ENCODE data around the gene HDAC8.
"Not testable (repeated sequence)": the region's sequence is repeated elsewhere in the genome, so short reads cannot be mapped to it uniquely, and the experiment has no call there.

The HDAC8 gene

GRCh38 chrX:72532366-72532765 lies 40.3 kb downstream of the HDAC8 start:
- peak in 1 of 2 donors; percentile 79 for DNase-seq

DNA sequence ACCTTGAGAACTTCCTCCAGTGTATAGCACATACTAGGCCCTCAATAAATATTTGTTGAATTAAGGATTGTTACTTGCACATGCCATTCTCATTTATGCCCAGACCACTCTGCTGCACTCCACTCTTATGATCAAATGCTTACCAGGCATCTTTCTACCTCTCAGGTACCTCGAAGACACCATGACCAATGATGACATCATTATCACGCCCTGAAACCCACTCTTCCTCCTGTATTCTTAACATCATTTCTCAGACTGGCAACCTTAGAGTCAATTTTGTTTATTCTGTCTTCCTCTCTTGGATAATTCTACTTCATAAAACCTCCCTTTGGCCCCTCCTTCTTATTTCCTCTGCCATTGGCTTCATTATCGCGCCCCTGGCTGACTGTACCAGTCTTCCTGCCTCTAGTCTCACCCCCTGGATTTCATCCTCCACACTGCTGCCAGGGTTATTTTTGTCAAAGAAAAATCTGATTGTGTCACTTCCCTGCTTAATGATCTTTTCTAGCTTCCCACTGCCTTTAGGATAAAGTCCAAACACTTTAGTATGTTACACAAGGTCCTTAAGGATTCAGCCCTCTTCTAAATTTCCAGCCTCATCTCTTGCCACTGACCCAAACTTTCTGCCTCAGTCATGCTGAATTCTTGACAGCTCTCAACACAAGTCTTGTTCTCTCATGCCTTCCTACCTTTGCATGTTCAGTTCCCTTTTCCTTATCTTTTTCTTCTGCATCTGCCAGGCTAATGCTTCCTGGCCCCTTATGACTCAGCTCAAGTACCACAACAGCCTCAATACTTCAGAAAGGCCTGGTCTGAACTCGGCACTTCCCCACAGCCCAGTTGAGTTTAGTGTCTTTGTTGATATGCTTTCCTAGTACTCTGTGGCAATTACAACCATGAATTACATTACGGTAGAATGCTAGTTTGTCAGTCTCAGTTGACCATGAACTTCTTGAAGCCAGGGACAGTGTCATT lies 45.8 kb downstream of the HDAC8 start:
- DNase-seq, result peak in 1 of 2 donors; percentile 87

GRCh38 chrX:72498782-72499181 lies 73.9 kb downstream of the HDAC8 start:
- no peak for DNase-seq

- DNase-seq, result no peak
Measured at GRCh38 chrX:72495046-72495445, 77.6 kb downstream of the HDAC8 start.

GRCh38 chrX:72492499-72492898 lies 80.1 kb downstream of the HDAC8 start:
- DNase-seq, result no peak

- DNase-seq, result not testable (repeated sequence)
Measured at GRCh38 chrX:72490221-72490620, 82.4 kb downstream of the HDAC8 start.

- no peak for DNase-seq
Measured at GRCh38 chrX:72487661-72488060, 85.0 kb downstream of the HDAC8 start.

- DNase-seq, result no peak
Measured at GRCh38 chrX:72479324-72480274, 93.0 kb downstream of the HDAC8 start.

GRCh38 chrX:72478853-72479252 lies 93.8 kb downstream of the HDAC8 start:
- DNase-seq, result no peak

DNA sequence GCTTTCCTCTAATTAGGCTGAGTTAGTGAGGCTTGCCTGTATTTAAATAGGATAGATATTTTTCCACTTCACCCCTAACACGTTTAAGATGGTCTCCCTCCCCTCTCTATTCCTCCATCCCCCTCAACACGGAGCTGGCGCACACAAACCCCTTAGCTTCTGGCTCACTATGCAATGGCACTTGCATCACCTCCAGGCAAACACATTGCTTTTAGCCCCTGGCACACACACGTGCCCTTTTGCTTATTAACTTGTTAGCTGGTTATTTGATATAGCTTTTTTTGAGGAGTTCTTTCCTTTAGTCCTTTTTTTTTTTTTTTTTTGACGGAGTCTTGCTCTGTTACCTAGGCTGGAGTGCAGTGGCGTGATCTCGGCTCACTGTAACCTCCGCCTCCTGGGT lies 94.3 kb downstream of the HDAC8 start:
- no peak for DNase-seq

DNA sequence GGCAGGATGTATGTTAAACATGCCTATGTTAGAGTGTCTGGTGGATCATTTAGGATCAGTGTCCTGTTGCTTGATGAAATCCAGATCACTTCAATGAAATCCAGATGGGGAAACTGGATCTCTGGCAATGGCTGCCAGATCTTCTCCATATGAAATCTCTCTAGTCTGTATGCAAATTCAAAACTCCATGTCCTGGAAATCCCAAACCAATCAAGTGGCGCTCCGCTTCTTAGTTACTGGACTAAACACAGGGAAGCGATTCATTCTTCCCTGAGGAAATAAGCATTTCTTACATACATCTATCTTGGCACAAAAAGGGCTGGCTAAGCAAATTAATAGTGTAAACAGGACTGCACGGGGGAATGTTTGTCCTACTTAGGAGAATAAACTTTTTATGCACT lies 94.9 kb downstream of the HDAC8 start:
- DNase-seq, result no peak

GRCh38 chrX:72477376-72477775 lies 95.3 kb downstream of the HDAC8 start:
- DNase-seq, result no peak

DNA sequence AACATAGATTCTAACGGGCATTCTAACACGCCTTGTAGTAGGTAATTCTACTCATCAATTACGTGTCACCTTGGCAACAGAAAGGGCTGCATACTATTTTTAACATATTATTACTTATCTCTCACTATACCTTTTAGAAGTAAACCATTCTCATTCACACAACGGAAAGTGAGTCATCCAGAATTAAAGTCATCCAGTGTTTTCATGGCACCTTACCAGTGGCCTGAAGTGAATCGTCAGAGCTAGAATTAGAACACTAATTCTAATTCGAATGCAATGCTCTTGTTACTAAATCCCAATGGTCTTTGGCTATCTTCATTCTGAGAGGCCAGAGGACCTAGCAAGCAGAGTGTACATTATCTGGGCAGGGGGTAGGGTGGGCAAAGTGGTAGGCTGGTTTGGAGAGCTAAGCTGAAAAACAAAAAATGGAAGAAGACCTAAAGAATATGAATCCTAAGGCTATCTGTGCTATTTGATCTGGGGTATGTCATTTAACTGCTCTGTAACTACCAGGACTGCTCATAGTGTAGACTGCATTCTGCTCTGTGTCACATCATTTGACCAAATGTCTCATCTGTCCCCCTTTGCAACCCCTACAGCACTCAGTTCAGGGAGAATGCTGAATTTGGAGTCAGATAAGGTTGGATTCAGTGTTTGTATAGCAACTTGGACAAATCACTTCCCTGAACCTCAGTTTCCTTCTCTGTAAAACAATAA lies 96.5 kb downstream of the HDAC8 start:
- DNase-seq, result no peak

DNA sequence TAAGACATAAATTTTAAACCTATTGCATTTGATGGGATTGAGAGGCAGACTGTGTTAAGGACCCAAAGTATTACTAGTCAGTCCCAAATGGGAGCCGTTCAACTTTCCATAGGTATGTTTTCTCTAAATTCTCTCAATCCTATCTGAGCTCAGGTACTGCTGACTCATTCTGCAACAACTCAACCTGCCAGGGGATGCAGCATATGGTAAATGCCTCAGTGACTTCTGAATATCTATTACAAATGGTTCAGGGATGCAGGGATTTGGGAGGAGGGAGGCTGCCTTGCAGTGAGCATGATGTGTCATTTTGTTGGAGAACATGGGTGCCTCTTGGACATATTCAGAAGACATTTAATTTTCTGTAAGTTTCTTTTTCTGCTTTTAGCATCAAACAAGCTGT lies 97.3 kb downstream of the HDAC8 start:
- DNase-seq, result no peak

DNA sequence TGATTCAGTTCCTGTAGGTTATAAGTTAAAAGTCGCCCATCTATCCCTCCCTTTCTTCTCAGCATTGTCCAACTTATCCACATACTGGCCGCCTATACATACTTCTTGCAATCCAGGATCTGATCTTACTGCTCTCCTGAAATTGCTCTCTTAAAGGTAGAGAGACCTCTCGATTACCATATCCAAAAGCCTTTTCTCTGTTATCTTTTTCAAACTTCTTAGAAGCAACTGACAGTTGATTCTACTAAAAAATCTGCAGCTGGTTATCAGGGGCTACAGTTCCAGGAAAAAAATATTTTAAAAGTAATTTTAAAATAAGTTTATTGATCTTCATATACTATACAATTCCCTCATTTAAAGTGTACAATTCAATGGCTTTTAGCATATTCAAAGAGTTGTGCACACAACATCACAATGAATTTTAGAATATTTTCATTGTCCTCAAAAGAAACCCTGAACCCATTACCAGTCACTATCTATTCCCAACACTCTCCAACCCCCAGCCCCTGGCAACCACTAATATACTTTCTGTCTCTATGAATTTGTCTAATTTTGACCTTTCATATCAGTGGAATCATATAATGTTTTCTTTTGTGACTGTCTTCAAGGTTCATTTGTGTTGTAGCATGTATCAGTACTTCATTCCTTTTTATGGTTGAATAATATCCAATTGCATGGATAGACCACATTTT lies 102.0 kb downstream of the HDAC8 start:
- no peak for DNase-seq

- DNase-seq, result no peak
Measured at GRCh38 chrX:72470117-72470516, 102.5 kb downstream of the HDAC8 start.

DNA sequence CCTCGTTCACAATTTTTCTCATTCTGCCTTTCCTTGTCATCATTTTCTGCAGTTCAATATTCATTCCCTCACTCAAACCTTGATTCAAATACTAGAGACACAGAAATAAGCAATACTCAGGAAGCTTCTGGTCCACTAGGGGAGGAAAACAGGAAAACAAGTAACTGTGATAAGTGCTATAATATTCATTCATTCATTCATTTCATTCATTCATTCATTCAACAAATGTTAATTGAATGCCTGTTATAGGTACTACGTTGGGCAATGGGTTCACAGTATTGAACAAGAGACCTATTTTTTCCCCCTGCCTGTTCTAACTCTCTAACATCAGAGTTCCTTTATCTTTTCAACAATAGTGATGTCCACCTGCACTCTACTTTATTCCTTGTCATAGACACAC lies 104.0 kb downstream of the HDAC8 start:
- no peak for DNase-seq

GRCh38 chrX:72467135-72467534 lies 105.5 kb downstream of the HDAC8 start:
- no peak for DNase-seq

GRCh38 chrX:72466493-72466892 lies 106.2 kb downstream of the HDAC8 start:
- DNase-seq, result no peak

DNA sequence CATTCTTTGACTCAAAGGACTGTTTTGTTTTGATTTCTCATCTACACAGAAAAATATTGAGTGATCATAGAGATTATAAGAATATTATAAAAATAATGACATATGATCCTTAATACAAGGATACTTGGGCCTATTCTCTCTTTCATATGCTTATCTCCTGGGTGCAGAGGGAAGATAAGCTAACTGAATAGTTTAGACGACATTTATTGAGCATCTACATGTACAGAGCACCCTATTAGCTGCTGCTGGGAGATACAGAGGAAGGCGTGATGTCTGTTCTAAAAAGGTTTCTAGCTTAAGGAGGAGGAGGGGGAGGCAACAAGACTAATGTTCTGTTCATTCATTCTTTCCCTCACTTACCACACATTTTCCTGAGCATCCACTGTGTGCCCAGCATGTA lies 106.8 kb downstream of the HDAC8 start:
- DNase-seq, result no peak

DNA sequence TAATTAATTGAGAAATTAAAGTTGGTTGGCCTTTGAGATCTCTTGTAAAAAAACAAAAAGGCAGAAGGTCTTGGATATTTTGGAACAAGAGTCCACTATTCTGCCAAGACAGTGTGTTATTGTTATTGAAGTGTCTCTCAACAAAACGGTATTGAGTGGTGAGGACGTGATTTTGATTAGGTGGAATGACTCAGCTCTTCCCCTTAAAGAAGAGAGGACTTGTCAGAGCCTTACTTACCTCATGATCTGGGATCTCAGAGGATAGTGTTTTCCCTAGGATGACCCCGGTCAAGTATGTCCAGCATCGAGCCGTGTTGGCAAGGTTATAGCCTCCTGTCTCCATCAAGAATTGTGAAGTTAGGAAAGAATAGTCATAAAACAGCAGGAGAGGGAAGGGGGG lies 110.9 kb downstream of the HDAC8 start:
- DNase-seq, result no peak

GRCh38 chrX:72461288-72461687 lies 111.4 kb downstream of the HDAC8 start:
- DNase-seq, result no peak

Data from bone marrow (tissue), 2 donors.